Measurements from ENCODE around the gene RAPGEF5.

GRCh38 chr7:22394739-22395138 lies 37.8 kb upstream of the RAPGEF5 start:
- TF ChIP-seq CTCF (IDR thresholded peaks at IDR 0.05 in 4 of 5, conservative IDR thresholded peaks at IDR 0.05 in 1 of 5) (no peak), POLR2A (IDR thresholded peaks at IDR 0.05) (no peak)

All from gastrocnemius medialis (tissue), 4 donors.